ENCODE data around the gene H2BK1.

H2BK1 gene

DNA sequence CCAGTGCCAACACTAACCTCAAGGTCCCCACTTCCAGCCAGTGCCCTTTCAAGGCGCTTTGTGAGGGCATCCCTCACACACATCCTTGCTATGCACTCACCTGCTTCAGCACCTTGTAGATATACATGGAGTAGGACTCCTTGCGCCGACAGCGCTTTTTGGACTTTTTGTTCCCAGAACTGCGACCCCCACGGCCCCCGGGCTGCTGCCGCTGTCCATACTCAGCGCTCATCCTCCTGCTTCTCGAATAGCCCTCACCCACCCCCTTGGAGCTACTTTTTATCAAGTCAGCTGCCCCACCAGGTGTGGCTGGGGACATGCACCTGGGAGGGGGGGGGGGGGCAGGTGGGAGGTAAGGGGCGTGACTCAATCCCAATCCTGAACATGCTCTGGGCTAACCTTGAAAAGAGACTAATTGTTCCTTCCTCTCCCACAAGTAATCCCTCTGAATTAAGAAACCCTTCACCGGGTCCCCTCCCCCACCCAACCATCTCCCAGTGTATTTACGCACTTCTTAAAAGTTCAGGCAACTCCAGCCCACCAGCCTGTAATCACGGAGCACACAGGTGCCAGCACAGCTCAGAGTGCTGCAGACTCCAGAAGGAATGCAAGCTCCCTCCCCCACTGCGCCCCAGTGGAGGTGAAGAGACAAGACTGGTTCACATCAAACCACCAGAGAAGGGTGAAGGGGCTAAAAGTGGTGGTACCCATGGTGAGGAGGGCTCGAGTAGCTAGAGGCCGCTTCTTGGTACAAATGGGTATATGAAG, at the start of gene H2BK1:
Gene H2BK1, minus strand, starts transcription at position 402 of the 768 bp plus-strand sequence. Its CDS starts 170 bp downstream, at position 232.
- no peak for DNase-seq (ENCODE audit: low read depth)

DNA sequence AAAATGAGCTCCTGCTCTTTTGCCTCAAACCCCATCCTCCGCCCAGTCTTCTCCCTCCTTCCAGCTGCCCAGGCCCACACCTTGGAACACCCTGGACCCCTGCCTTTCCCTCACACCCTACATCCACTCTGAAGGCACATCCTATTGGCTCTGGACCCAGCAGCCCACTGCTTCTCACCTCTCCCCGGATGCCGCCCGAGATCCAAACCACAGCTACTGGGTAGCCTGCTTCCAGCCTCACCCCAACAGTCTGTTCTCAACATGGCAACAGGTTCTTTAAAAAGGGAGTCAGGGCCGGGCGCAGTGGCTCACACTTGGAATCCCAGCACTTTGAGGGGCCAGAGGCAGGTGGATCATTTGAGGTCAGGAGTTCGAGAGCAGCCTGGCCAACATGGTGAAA, 47.7 kb upstream of the H2BK1 start:
- no peak for DNase-seq (ENCODE audit: low read depth)

DNA sequence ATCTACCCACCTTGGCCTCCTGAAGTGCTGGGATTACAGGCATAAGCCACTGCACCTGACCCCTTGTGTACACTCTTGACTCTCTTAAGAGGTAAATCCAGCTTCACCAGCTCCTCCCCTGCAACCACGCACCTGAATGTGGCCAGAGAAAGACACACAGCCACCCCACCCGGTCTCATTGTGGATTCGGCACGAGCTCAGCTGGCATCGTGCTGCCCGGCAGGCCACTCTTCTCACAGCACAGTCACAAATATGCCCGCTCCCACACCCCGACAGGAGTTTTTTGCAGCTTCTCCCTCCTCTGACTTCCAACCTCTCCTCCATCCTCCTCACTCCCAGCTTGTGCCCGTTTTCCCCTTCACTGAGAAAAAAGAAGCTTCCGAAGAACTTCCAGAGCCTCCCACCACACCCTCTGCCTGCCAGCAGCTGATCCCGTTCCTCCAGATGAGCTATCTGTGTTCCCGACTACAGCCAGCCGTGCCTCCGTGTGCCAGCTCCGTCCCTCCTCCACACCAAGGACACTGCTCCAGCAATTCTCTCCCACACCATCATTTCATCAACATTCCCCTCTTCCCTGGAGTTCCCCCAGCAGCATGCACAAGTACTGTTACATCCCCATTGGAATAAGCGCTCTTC, 46.2 kb upstream of the H2BK1 start:
- DNase-seq (ENCODE audit: low read depth), result no peak

DNA sequence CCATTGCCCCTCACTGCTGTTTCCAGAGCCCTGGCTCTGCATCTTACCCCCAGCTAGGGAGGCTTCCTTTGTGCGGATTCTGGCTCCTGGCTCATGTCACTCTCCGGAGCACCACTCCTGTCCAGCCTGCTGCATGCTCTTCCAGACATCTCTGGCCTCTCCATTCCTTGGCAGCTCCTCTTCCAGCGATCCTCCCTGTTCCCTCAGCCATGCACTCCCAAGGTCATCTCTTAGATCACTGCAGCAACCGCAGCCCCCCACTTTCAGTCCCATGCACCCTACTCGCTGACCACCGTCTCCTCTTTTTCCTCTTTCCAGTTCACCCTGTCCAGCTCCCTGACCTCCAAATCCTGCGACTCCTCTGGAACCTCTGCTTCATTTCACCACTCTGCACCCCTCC, 45.1 kb upstream of the H2BK1 start:
- DNase-seq (ENCODE audit: low read depth), result no peak

DNA sequence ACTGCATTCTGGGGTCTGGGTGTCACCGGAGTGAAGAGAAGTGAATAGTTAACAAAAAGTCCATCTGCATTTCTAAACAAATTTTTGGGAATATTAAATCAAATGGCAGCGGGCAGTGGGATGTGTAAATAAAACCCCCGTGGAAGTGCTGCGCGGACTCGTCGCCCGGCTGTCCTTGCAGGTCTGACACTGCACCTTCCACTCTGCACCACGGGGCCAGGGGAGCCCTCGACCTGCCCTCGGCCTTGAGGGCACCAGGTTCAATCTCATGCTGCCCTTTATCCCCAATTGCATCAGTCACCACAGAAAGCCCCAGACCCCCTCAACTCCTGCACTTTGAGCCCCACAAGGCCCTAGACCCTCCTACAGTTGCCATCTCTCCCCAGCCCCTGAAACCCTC, 44.6 kb upstream of the H2BK1 start:
- no peak for DNase-seq (ENCODE audit: low read depth)

DNA sequence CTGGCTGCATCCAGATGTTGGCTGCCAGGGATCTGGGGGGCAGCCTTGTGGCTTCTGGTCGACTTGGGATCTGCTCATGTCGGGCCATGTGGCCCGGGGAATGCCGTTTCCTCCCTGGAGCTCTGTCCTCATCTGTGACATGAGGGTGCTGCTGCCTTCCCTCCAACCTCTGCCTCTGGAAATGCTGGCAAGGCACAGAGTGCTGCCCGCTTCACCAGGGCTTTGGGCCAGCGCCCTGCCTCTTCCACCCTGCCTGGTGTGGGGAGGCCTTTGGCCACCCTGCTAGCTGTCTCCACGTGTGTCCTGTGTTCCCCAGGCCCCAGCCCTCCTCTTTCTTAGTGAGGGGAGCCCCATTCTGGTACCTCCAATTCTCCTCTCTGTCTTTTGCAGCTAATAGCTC, 44.0 kb upstream of the H2BK1 start:
- no peak for DNase-seq (ENCODE audit: low read depth)

DNA sequence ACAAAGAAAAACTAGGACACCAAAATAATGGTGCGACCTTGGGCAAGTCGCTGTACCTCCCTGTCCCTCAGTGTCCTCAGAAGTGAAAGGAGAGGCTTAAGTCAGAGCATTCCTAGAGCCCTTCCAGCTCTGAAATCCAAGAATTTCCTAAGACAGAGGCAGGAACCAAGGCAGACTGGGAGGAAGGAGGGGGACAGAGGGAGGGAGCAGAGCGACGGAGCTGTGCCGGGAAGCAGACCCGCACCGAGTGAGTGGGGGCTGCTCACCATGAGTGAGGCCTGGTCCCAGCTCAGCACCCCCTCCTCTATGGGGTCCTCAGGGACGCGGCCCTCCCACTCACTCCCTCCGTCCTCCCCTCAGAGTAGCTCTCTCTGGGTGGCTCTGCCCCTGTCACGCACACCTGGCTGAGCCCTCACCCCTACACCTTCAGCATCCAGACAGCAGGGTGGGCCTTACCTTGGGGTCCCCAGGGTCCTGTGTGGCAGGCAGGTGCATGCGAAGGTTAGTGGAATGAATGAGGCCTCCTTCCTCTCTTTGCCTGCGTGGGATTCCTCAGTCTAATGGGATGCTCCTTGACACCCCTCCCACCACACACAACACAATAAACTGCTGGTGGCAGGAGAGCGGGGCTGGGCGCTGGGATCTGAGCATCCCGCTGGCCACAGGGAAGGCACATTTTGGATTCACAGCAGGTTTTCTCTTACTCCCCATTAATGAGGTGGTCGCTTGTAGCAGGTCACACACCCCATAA, 42.8 kb upstream of the H2BK1 start:
- DNase-seq (ENCODE audit: low read depth), result no peak

DNA sequence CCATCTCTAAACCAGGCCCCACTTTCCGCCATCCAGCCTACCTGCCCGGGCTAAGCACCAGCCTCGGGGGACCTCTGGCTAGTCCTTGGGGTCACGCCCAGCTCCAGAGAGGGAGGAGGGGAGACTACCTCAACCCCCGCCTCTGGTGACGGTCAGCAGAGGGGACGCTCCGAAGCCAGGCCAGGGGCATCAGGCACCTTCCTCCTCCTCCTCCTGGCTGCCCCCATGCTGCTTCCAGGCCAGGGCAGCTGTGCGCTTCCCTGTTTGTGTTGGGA, 42.2 kb upstream of the H2BK1 start:
- DNase-seq (ENCODE audit: low read depth), result no peak

DNA sequence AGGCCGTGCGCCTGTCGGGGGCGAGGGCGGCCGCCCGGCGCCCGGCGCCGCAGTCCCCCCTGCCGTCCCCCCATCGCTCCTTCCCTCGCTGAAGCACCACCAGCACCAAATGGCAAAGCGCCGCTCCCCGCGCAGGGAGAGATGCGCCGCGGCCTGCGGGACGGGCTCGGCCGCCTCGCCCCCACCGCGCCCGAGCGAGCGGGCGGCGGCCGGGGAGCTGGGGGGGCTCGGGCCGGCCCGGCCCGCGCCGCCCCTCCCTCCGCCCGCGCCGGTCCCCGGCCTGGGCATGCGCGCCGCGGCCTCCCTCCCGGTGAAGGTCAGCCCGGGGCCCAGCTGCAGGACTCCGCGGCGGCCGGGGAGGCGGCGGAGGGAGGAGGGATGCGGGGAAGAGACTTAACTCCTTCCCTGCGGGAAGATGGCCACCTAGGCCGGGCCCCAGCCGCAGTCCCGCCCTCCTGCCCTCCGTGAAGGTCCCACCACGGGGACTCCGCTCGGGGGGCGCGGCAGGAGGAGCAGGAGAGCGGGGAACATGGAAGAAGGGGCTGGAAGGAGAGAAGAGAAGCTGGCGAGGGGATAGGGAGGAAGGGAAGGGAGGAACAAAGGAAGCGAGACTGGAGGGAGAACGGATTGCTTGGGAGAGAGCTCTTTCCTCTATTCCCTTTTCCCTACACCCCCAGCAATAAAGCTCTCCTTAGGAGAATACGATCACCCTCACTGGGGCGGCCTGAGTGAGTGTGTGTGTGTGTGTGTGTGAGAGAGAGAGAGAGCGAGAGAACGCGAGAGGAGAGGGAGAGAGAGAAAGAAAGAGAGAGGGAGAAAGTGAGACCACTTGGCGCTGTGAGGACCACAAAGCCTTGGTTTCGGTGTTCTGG, 41.6 kb upstream of the H2BK1 start:
- DNase-seq (ENCODE audit: low read depth), result peak; percentile 78

DNA sequence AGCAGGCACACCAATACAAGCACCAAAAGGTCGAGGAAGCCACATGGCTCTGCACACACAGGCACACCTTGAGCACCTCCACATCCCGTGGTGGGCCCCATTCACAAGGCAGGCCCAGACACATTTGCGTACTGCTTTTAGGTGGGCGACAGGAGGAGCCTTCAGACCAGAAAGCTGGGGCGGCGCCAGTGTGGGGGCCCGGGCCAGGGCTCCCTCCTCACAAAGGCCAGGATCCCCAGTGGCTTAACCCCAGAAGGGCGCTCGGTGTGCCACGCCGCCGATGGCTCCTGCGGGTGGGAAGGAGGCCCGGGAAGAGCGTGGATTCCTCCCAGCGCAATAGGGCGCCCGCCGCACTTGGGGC, 41.0 kb upstream of the H2BK1 start:
- DNase-seq (ENCODE audit: low read depth), result no peak

DNA sequence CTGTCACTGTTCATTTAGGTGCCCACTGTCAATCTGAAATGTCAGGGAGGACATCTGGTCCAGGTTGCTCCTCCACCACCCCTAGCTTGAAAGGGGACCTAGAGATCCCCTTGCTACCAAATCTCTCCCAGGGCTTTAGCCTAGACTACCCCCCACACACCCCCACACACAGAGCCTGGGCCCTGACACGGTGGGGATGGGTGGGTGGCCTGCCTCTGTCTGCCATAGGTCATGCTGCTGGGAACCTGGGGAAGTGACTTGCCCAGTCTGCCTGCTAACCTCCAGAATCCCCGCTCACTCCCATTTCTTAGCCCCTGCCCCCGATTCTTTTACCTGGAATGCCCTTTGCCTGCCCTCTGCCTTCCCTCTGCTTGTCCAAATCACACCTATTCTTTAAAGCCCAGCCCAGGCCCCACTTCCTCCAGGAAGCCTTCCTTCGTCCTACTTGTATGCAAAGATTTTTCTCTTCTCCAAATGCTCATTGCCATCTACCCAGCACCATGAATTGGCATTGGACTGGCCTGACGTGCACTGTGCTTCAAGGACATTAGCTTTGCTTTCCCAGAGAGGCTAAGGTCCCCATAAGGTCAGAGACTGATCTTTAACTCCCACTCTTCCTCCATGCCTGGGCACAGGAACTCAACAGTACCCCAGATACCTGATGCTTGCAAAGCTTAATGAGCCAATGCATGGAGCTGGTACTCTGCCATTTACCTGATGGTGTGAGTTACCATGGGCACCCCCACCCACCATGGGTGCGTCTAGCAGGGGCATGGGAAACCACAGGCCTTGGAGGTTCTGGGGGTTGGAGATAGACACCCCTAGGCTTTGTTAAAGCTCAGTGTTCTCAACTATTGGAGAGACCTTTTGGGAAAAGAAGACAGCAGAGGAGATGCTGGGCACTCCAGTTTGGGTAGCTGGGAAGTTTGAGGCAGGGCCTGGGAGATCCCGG, 40.2 kb upstream of the H2BK1 start:
- no peak for DNase-seq (ENCODE audit: low read depth)

DNA sequence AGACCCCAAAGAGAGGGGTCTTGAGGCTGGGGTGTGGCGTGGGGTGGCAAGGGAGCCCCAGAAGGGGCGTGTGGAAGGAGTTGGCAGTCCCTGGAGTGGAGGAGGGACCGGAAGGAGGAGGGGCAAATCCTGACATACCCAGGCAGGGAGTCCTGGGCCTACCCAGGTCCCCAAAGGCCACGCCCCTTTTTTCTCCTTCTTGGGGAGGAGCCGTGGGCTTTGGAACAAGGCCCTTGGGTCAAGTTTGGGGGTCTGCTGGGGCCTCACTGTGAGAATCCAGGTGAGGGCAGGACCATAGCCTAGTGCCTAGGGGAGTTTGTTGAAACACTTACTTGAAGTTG, 39.4 kb upstream of the H2BK1 start:
- DNase-seq (ENCODE audit: low read depth), result peak; percentile 39

DNA sequence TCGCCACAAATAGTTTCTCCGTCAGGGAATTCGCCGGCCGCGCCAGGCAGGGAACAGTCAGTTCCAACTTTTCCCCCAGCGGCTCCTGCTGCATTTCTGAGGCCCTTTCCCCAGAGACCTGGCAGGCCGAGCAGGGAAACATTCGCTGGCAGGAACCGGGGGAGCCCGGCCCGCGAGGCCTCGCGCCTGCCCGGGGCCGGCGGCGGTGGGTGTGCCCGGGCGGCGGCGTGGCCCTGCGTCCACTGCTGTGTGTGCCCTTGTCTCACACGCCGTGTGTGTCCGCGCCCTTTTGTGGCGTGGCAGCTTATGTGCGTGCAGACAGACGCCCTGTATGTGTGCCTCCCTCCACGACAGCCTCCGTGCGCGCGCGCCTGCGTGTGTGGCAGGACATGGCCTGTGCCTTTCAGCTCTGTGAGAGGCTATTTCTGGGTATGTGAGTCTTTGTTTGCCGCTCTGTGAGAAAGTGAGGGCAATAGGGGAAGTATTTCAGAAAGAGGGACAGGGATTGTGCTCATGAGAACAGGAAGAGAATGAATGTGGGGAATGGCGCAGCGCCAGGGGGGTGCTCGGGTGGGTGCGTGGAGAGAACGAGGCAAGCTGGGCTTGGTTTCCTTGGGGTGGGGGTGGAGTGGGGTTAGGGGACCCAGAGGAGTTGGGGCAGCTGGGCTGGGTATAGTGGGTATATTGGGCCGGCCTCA, 38.9 kb upstream of the H2BK1 start:
- peak; percentile 59 for DNase-seq (ENCODE audit: low read depth)

DNA sequence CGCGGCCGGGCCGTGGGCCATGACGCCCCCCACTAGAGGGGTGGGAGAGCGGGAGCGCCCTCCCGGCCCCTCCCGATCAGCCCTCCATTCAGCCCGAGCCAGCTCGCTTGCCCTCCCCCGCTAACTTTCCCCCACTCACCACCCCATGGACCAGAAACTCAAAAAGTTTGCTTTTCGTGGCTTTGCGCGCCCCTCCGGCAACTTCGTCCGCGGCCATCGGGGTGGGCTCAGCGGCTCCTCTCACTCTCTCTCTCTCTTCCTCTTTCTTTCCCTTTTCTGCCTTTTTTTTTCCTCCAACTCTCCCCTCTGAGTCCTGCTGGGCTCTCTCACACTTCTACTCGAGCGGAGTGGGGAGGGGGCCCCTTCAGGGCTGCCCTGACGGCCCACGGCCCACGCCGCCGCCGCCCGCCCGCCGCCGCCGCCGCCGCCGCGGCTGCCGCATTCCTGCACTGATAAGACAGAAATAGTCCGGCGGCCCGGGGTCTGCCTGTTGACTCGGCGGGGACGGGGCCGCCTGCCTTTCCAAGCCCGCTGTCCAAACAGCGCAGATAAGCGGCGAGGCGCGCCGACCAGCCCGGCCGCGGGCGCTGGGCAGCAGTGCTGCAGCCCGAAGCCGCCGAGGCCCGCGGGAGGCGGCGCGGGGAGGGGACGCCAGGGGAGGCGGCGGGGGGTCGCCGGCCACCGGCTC, 38.2 kb upstream of the H2BK1 start, which contains the start of gene SMARCD3:
Gene SMARCD3, minus strand, starts transcription at position 349 of the 688 bp plus-strand sequence. Its CDS starts 132 bp downstream, at position 217.
- peak; percentile 57 for DNase-seq (ENCODE audit: low read depth)

DNA sequence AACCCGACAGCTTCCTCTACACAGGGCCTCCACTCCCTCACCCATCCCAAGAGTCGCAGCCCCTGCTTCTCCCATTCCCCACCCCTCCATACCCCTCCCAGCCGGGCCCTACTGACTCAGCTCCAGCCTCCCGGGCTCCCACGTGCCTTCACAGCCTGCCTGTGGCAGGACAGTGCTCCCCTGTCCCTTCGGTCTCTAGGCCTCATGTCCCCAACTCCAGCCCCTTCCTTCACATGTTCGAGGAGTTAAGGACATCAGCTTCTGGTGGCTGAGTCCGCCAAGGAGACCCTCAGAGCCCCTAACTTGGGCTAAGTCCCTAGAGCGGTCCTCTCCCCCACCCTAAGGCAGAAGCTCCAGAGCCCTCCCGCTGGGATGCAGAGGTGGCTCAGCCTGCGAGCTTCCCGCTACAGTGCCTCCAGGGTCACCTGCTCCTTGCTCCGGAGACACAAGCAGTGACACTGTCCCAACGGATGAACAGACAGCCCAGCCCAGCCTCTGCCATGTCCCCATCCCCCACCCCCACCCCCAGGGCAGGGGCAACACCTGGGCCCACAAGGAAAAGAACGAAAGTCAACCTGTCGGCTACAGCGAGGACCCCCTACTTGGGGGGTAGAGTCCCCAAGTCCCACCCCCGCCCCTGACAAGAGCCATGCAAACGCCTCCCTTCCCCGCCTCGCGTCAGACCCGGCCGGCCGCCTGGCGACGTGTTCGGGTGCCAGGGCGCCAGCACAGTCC, 37.5 kb upstream of the H2BK1 start:
- DNase-seq (ENCODE audit: low read depth), result no peak

DNA sequence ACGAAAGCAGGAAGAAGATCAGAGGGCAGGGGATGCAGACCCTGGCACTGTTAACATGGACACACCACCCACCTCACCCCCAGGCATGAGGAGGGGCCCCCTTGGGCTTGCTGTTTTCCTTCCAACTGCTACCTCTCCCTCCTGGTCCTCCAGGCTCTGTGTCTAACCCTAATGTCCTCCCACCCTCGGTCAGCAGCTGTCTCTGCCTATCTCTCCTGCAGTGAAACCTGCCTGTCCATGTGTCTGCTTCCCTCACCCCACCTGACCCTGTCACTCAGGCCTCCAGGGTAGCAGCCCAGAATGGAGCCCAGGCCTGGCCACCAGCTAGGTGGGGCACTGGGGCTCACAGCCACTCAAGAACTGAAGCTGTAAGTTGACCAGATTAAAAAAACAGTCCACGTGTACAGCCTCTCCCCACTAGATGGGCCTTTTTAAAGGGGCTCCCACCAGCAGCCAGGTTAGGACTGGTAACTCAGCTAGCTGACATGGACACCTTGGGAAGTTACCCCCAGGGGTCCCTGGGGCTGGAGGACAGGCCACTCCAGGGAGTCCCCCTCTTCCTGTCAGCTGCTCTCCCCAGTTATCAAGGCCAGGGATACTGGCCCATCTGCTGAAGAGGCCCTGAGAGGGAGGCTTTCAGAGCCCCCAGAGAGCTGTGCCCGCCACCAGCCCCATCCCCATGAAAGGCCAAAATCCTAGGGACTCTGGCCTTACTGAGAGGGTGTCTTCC, 36.7 kb upstream of the H2BK1 start:
- DNase-seq (ENCODE audit: low read depth), result no peak

DNA sequence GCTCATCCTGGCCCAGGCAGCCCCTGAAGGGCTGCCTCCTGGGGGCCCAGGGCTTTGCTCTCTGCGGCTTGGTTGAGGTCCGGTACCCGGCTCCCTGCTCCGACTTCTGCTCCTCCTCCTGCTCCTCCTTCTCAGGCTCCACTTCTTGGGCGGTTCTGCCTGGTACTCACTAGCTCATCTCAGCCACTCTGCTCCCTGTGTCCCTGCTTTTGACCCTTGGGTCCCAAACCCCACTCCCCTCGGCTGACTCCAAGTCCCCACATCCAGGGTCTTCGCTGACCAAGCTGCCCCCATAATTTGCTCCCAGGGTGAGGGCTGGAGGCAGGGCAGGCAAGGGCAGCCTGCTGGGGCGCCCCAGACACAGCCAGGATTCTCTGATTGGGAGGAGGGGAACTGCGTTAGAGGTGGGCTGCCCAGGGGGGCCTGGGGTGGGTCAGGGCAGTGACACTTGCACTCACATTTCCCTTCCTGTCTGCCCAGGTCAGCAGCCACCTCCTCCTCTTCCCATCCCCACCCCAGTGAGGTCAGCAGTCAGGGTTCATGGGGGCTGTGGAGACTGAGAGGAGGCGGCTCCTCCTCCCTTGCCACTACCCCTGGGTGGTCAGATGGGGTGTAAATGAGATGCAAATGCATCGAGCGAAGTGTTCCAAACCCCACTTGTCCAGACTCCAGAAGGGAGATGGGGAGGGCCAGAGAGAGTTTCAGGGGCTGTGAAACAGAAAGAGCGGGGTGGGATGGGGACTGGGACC, 36.0 kb upstream of the H2BK1 start:
- no peak for DNase-seq (ENCODE audit: low read depth)

Measured in iris pigment epithelial cell (primary cell).